C4-2B (cell line): ENCODE data around the gene PIK3CG.

ENCODE experiments used
- ZFX ChIP-seq: fragments of 450-650 bp; IDR thresholded peaks from 2 replicates; pipeline ENCODE4 v1.6.1; 2017
- TF ChIP-seq, protein P1 (sequence below): fragments of 450-650 bp; conservative IDR thresholded peaks from 2 replicates; pipeline ENCODE4 v1.5.1; 2017; ENCODE audit warnings: mild to moderate bottlenecking

DNA sequence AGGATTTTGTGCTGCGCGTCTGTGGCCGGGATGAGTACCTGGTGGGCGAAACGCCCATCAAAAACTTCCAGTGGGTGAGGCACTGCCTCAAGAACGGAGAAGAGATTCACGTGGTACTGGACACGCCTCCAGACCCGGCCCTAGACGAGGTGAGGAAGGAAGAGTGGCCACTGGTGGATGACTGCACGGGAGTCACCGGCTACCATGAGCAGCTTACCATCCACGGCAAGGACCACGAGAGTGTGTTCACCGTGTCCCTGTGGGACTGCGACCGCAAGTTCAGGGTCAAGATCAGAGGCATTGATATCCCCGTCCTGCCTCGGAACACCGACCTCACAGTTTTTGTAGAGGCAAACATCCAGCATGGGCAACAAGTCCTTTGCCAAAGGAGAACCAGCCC lies 3.3 kb downstream of the PIK3CG start:
- TF ChIP-seq, protein P1, sequence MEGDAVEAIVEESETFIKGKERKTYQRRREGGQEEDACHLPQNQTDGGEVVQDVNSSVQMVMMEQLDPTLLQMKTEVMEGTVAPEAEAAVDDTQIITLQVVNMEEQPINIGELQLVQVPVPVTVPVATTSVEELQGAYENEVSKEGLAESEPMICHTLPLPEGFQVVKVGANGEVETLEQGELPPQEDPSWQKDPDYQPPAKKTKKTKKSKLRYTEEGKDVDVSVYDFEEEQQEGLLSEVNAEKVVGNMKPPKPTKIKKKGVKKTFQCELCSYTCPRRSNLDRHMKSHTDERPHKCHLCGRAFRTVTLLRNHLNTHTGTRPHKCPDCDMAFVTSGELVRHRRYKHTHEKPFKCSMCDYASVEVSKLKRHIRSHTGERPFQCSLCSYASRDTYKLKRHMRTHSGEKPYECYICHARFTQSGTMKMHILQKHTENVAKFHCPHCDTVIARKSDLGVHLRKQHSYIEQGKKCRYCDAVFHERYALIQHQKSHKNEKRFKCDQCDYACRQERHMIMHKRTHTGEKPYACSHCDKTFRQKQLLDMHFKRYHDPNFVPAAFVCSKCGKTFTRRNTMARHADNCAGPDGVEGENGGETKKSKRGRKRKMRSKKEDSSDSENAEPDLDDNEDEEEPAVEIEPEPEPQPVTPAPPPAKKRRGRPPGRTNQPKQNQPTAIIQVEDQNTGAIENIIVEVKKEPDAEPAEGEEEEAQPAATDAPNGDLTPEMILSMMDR, result no peak
- no peak for TF ChIP-seq ZFX
